HEK293 (cell line): ENCODE data around the gene CEACAM1.

Experiments used
- CTCF ChIA-PET: fragments of 350-600 bp; formaldehyde crosslinking; extraction: SDS; loops from one replicate; lab custom pipeline; 2021; ENCODE audit warnings: antibody characterized with exemption; lab: Yijun Ruan, JAX
- POLR2A ChIA-PET: fragments of 300-600 bp; formaldehyde crosslinking; extraction: SDS; loops from one replicate; lab custom pipeline; 2020; ENCODE audit warnings: antibody characterized with exemption, inconsistent platforms; lab: Yijun Ruan, JAX
- H3K27ac ChIP-seq: fragments of 200-500 bp; sonication (Bioruptor generic); 2 replicates; pipeline ENCODE4 v1.5.1; 2014; ENCODE audit warnings: low read depth, low read length, control low read depth, inconsistent platforms; ENCODE audit errors: extremely low read depth
- H3K36me3 ChIP-seq, 2 experiments: fragments of 200-500 bp in 1 of 2; sonication (Bioruptor generic) in 1 of 2; 1 replicate in 1 of 2; 2 replicates in 1 of 2; pipeline ENCODE4 v1.5.1; 2014 to 2017; ENCODE audit warnings: inconsistent platforms in 2 of 2, low read length in 2 of 2; ENCODE audit not compliant: control insufficient read depth in 2 of 2, insufficient read depth in 1 of 2
- H3K4me1 ChIP-seq: fragments of 200-500 bp; sonication (Bioruptor generic); 2 replicates; pipeline ENCODE4 v1.5.1; 2014; ENCODE audit warnings: mild to moderate bottlenecking, low read length, inconsistent platforms; ENCODE audit not compliant: control insufficient read depth, insufficient read depth
- H3K4me3 ChIP-seq: 2 replicates; pipeline ENCODE4 v1.5.1; 2011; ENCODE audit warnings: low read depth, mild to moderate bottlenecking, control low read depth, low read length, moderate library complexity
- H3K9me3 ChIP-seq: fragments of 200-500 bp; sonication (Bioruptor generic); 2 replicates; pipeline ENCODE4 v1.5.1; 2014; ENCODE audit warnings: low read depth, low read length, inconsistent platforms; ENCODE audit not compliant: control insufficient read depth, insufficient read depth
- KLF16 ChIP-seq: fragments of 450-650 bp; formaldehyde crosslinking; IDR thresholded peaks from 2 replicates; pipeline ENCODE4 v1.5.1; 2017; ENCODE audit warnings: missing biosample characterization, missing genetic modification characterization
- PRDM6 ChIP-seq: fragments of 450-650 bp; formaldehyde crosslinking; IDR thresholded peaks from 2 replicates; pipeline ENCODE4 v1.5.1; 2017; ENCODE audit warnings: missing biosample characterization, missing genetic modification characterization
- REPIN1 ChIP-seq: fragments of 450-650 bp; formaldehyde crosslinking; IDR thresholded peaks from 2 replicates; pipeline ENCODE4 v1.5.1; 2017; ENCODE audit warnings: missing biosample characterization, missing genetic modification characterization, low read depth
- WT1 ChIP-seq: fragments of 450-650 bp; formaldehyde crosslinking; IDR thresholded peaks from 2 replicates; pipeline ENCODE4 v1.5.1; 2016; ENCODE audit warnings: missing biosample characterization, missing genetic modification characterization
- ZBTB1 ChIP-seq: fragments of 450-650 bp; formaldehyde crosslinking; IDR thresholded peaks from 2 replicates; pipeline ENCODE4 v1.5.1; 2016; ENCODE audit warnings: missing biosample characterization, missing genetic modification characterization
- ZBTB17 ChIP-seq: fragments of 450-650 bp; formaldehyde crosslinking; IDR thresholded peaks from 2 replicates; pipeline ENCODE4 v1.5.1; 2016; ENCODE audit warnings: missing biosample characterization, missing genetic modification characterization
- ZFP41 ChIP-seq: fragments of 450-650 bp; formaldehyde crosslinking; IDR thresholded peaks from 2 replicates; pipeline ENCODE4 v1.5.1; 2016; ENCODE audit warnings: missing biosample characterization, missing genetic modification characterization, borderline replicate concordance
- ZNF248 ChIP-seq: fragments of 450-650 bp; formaldehyde crosslinking; IDR thresholded peaks from 2 replicates; pipeline ENCODE4 v1.5.1; 2017; ENCODE audit warnings: missing biosample characterization, missing genetic modification characterization
- ZNF280C ChIP-seq: fragments of 450-650 bp; formaldehyde crosslinking; IDR thresholded peaks from 2 replicates; pipeline ENCODE4 v1.5.1; 2016; ENCODE audit warnings: missing biosample characterization, missing genetic modification characterization
- ZNF302 ChIP-seq: fragments of 450-650 bp; formaldehyde crosslinking; IDR thresholded peaks from 2 replicates; pipeline ENCODE4 v1.5.1; 2016; ENCODE audit warnings: missing biosample characterization, missing genetic modification characterization, low read depth
- ZNF311 ChIP-seq: fragments of 450-650 bp; formaldehyde crosslinking; IDR thresholded peaks from 2 replicates; pipeline ENCODE4 v1.5.1; 2017; ENCODE audit warnings: missing biosample characterization, missing genetic modification characterization, borderline replicate concordance
- ZNF362 ChIP-seq: fragments of 450-650 bp; formaldehyde crosslinking; IDR thresholded peaks from 2 replicates; pipeline ENCODE4 v1.5.1; 2016; ENCODE audit warnings: missing biosample characterization, missing genetic modification characterization
- ZNF394 ChIP-seq: fragments of 450-650 bp; formaldehyde crosslinking; IDR thresholded peaks from 2 replicates; pipeline ENCODE4 v1.5.1; 2016; ENCODE audit warnings: missing biosample characterization, missing genetic modification characterization, mild to moderate bottlenecking, moderate library complexity, borderline replicate concordance
- ZNF398 ChIP-seq: fragments of 450-650 bp; formaldehyde crosslinking; IDR thresholded peaks from 2 replicates; pipeline ENCODE4 v1.5.1; 2017; ENCODE audit warnings: missing biosample characterization, missing genetic modification characterization
- ZNF416 ChIP-seq: fragments of 450-650 bp; formaldehyde crosslinking; IDR thresholded peaks from 2 replicates; pipeline ENCODE4 v1.5.1; 2016; ENCODE audit warnings: missing biosample characterization, missing genetic modification characterization
- ZNF423 ChIP-seq: fragments of 450-650 bp; formaldehyde crosslinking; IDR thresholded peaks from 2 replicates; pipeline ENCODE4 v1.5.1; 2016; ENCODE audit warnings: missing biosample characterization, missing genetic modification characterization
- ZNF433 ChIP-seq: fragments of 450-650 bp; formaldehyde crosslinking; IDR thresholded peaks from 2 replicates; pipeline ENCODE4 v1.5.1; 2016; ENCODE audit warnings: missing biosample characterization, missing genetic modification characterization, low read depth
- ZNF501 ChIP-seq: fragments of 450-650 bp; formaldehyde crosslinking; IDR thresholded peaks from 2 replicates; pipeline ENCODE4 v1.5.1; 2016; ENCODE audit warnings: missing biosample characterization, missing genetic modification characterization
- ZNF580 ChIP-seq: fragments of 450-650 bp; formaldehyde crosslinking; IDR thresholded peaks from 2 replicates; pipeline ENCODE4 v1.5.1; 2016; ENCODE audit warnings: missing biosample characterization, missing genetic modification characterization
- ZNF692 ChIP-seq: fragments of 450-650 bp; formaldehyde crosslinking; IDR thresholded peaks from 2 replicates; pipeline ENCODE4 v1.5.1; 2016; ENCODE audit warnings: missing biosample characterization, missing genetic modification characterization
- ZSCAN30 ChIP-seq: fragments of 450-650 bp; IDR thresholded peaks from 2 replicates; pipeline ENCODE4 v1.5.1; 2018; ENCODE audit warnings: missing biosample characterization, mild to moderate bottlenecking, missing genetic modification characterization, moderate library complexity
- ZXDB ChIP-seq: fragments of 450-650 bp; formaldehyde crosslinking; IDR thresholded peaks from 2 replicates; pipeline ENCODE4 v1.5.1; 2016; ENCODE audit warnings: missing biosample characterization, missing genetic modification characterization
- TF ChIP-seq, protein P1 (sequence below): sonication (generic); formaldehyde crosslinking; IDR thresholded peaks from 2 replicates; pipeline ENCODE4 v1.8.1; 2022; ENCODE audit warnings: mild to moderate bottlenecking, moderate library complexity, missing genetic modification reagents

CEACAM1 gene

GRCh38 chr19:42515241-42515832, 12.9 kb downstream of the CEACAM1 start:
- ChIA-PET POLR2A (no interaction called here), CTCF (interaction anchor here (0.6 to 2.7 kb wide), 5 partner anchors 14 to 493 kb away, joined by 3 to 17 read pairs (median 4); no protein-coding TSS in a partner anchor)
- Histone ChIP-seq H3K27ac (no peak overlapping the region), H3K9me3 (no peaks in the 10 kb centered on the region; the same call in 1 of the 2 replicates), H3K4me3 (no peak overlapping the region), H3K36me3 (no peaks in the 10 kb centered on the region)
- TF ChIP-seq ZNF302 (tag by site-specific recombination) (no peak), ZNF501 (tag by site-specific recombination) (no peak), WT1 (no peak), PRDM6 (no peak), ZNF398 (tag by site-specific recombination) (no peak), ZNF580 (no peak), ZNF362 (tag by site-specific recombination) (no peak), ZBTB1 (tag by site-specific recombination) (no peak), ZSCAN30 (no peak), REPIN1 (no peak), ZNF280C (no peak)
- TF ChIP-seq, all 188 proteins: peak for 0
- H3K4me1 ChIP-seq = no peaks in the 10 kb centered on the region

DNA sequence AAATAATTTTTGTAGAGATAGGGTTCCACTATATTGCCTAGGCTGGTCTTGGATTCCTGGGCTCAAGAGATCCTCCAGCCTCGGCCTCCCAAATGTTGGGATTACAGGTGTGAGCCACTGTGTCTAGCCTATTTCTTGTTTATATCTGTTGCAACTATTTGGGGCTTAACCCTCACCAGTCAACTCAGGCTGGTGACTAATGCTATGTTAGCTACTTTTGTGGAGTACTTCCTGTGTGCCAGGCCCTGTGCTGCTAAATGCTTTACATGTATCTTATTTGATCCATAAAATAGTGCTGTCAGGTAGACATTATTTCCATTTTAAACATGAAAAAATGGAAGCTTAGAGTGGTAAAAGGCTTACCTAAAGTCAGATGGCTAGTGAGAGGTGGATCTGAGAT, 13.8 kb downstream of the CEACAM1 start:
- no peaks in the 10 kb centered on the region for H3K36me3 ChIP-seq
- no peak overlapping the region for H3K4me3 ChIP-seq
- H3K27ac ChIP-seq = no peak overlapping the region
- POLR2A ChIA-PET = no interaction called here
- H3K4me1 ChIP-seq = no peaks in the 10 kb centered on the region
- CTCF ChIA-PET = interaction anchor here (0.8 to 1.7 kb wide), 2 partner anchors 15 to 17 kb away, joined by 4 to 8 read pairs; no protein-coding TSS in a partner anchor
- no peaks in the 10 kb centered on the region; the same call in 1 of the 2 replicates for H3K9me3 ChIP-seq
- TF ChIP-seq ZNF416 (tag by site-specific recombination) (no peak), ZNF394 (tag by site-specific recombination) (no peak), KLF16 (tag by site-specific recombination) (no peak), ZNF248 (tag by site-specific recombination) (no peak), ZXDB (tag by site-specific recombination) (no peak), ZNF433 (tag by site-specific recombination) (no peak), ZFP41 (tag by site-specific recombination) (no peak), ZNF311 (tag by site-specific recombination) (no peak), ZBTB17 (no peak), ZNF423 (no peak), ZNF692 (tag by site-specific recombination) (no peak)
- TF ChIP-seq, protein P1, sequence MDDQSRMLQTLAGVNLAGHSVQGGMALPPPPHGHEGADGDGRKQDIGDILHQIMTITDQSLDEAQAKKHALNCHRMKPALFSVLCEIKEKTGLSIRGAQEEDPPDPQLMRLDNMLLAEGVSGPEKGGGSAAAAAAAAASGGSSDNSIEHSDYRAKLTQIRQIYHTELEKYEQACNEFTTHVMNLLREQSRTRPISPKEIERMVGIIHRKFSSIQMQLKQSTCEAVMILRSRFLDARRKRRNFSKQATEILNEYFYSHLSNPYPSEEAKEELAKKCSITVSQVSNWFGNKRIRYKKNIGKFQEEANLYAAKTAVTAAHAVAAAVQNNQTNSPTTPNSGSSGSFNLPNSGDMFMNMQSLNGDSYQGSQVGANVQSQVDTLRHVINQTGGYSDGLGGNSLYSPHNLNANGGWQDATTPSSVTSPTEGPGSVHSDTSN (CRISPR knock-in tag) = no peak
